ENCODE results near the gene ZNF536. TPM values are rescaled to one million over a fixed set of nuclear protein-coding genes. Genes with fewer than 3 reads are reported as not detected.

The ZNF536 gene
- total and polyA plus RNA-seq, 2 donors (not counting 3 experiments of a cell fraction or from before 2014, with no cell fraction given), result not detected

GRCh38 chr19:30388819-30389218, 16.6 kb downstream of the ZNF536 start:
- H3K79me2 ChIP-seq (ENCODE audit: control insufficient read depth, insufficient read depth, low read length), result no peaks in the 10 kb centered on the region
- H3K9ac ChIP-seq (replicated peaks; ENCODE audit: extremely low read depth, insufficient read depth, low read length), result no peak overlapping the region
- BruUV-seq (replicated peaks), result no TSS peak
- H3K36me3 ChIP-seq (ENCODE audit: control insufficient read depth in 2 of 2, extremely low read depth in 1 of 2, insufficient read depth in 2 of 2, low read length in 2 of 2), result no peaks in the 10 kb centered on the region
- ChIA-PET POLR2A (no interaction called here), CTCF (no interaction called here)
- H3K4me2 ChIP-seq (ENCODE audit: insufficient read depth, low read length), result no peak overlapping the region
- dilution Hi-C loops (cut with MboI; ENCODE audit: extremely low pct_ligation_motif_present, low sequenced_read_pairs), result no loop called here
- H2AFZ ChIP-seq (ENCODE audit: low read depth, low read length), result no peak overlapping the region
- no peak overlapping the region for H3K4me3 ChIP-seq (replicated peaks in 1 of 3; ENCODE audit: insufficient read depth in 1 of 3, low read depth in 1 of 3, low read length in 3 of 3)
- no peaks in the 10 kb centered on the region for H3K27me3 ChIP-seq (ENCODE audit: control insufficient read depth in 2 of 2, insufficient read depth in 2 of 2, low read length in 2 of 2)
- DNase-seq (ENCODE audit: low read depth, low spot score) (no peak), FAIRE-seq (no peak)
- intact Hi-C loops (cut with micrococcal nuclease), result no loop called here
- H3K4me1 ChIP-seq (ENCODE audit: control insufficient read depth, extremely low read depth, insufficient read depth, low read length), result no peaks in the 10 kb centered on the region
- TF ChIP-seq GATA2 (IDR thresholded peaks at IDR 0.05; ENCODE audit: insufficient read depth, insufficient read length, low read depth, low read length), result no peak
- no peak for TF ChIP-seq FOS (IDR thresholded peaks at IDR 0.05; ENCODE audit: borderline replicate concordance, insufficient read depth, low read length)
- TF ChIP-seq POLR2AphosphoS5 (IDR thresholded peaks at IDR 0.05; ENCODE audit: insufficient read depth, low read depth, low read length), result no peak
- TF ChIP-seq POLR2A (IDR thresholded peaks at IDR 0.05; ENCODE audit: low read depth, low read length), result no peak
- TF ChIP-seq CTCF (IDR thresholded peaks at IDR 0.05; ENCODE audit: extremely low read depth in 1 of 2, insufficient read depth in 1 of 2, low read depth in 1 of 2, low read length in 2 of 2), result no peak
- H3K9me3 ChIP-seq (replicated peaks; ENCODE audit: control insufficient read depth, insufficient read depth, low read length), result no peaks in the 10 kb centered on the region
- no peaks in the 10 kb centered on the region for H3K9me1 ChIP-seq (replicated peaks; ENCODE audit: control insufficient read depth, extremely low read depth, insufficient read depth, low read length)
- H3K27ac ChIP-seq (ENCODE audit: insufficient read depth, low read depth, low read length), result no peak overlapping the region
- no peaks in the 10 kb centered on the region for H4K20me1 ChIP-seq (replicated peaks; ENCODE audit: control insufficient read depth, extremely low read depth, insufficient read depth, low read length)

GRCh38 chr19:30390356-30390988, 18.3 kb downstream of the ZNF536 start:
- FAIRE-seq (no peak), DNase-seq (ENCODE audit: low read depth, low spot score) (no peak)
- dilution Hi-C loops (cut with MboI; ENCODE audit: extremely low pct_ligation_motif_present, low sequenced_read_pairs), result no loop called here
- H3K4me2 ChIP-seq (ENCODE audit: insufficient read depth, low read length), result no peak overlapping the region
- no peak overlapping the region for H3K4me3 ChIP-seq (replicated peaks in 1 of 3; ENCODE audit: insufficient read depth in 1 of 3, low read depth in 1 of 3, low read length in 3 of 3)
- ChIA-PET POLR2A (no interaction called here), CTCF (no interaction called here)
- H3K4me1 ChIP-seq (ENCODE audit: control insufficient read depth, extremely low read depth, insufficient read depth, low read length), result no peaks in the 10 kb centered on the region
- H3K27me3 ChIP-seq (ENCODE audit: control insufficient read depth in 2 of 2, insufficient read depth in 2 of 2, low read length in 2 of 2), result no peaks in the 10 kb centered on the region
- TF ChIP-seq FOS (IDR thresholded peaks at IDR 0.05; ENCODE audit: borderline replicate concordance, insufficient read depth, low read length) (no peak), JUN (IDR thresholded peaks at IDR 0.05; ENCODE audit: borderline replicate concordance, insufficient read depth, insufficient read length, low read depth) (no peak), POLR2AphosphoS5 (IDR thresholded peaks at IDR 0.05; ENCODE audit: insufficient read depth, low read depth, low read length) (no peak), MAX (IDR thresholded peaks at IDR 0.05; ENCODE audit: insufficient read depth, insufficient read length) (no peak), CTCF (IDR thresholded peaks at IDR 0.05; ENCODE audit: extremely low read depth in 1 of 2, insufficient read depth in 1 of 2, low read depth in 1 of 2, low read length in 2 of 2) (no peak), EZH2 (IDR thresholded peaks at IDR 0.05; ENCODE audit: borderline replicate concordance, low read depth, low read length, severe bottlenecking) (no peak), GATA2 (IDR thresholded peaks at IDR 0.05; ENCODE audit: insufficient read depth, insufficient read length, low read depth, low read length) (no peak), POLR2A (IDR thresholded peaks at IDR 0.05; ENCODE audit: low read depth, low read length) (no peak), MYC (IDR thresholded peaks at IDR 0.05; ENCODE audit: low read depth, low read length) (no peak)
- H3K79me2 ChIP-seq (ENCODE audit: control insufficient read depth, insufficient read depth, low read length), result no peaks in the 10 kb centered on the region
- no peak overlapping the region for H3K9ac ChIP-seq (replicated peaks; ENCODE audit: extremely low read depth, insufficient read depth, low read length)
- H3K27ac ChIP-seq (ENCODE audit: insufficient read depth, low read depth, low read length), result no peak overlapping the region
- H3K36me3 ChIP-seq (ENCODE audit: control insufficient read depth in 2 of 2, extremely low read depth in 1 of 2, insufficient read depth in 2 of 2, low read length in 2 of 2), result no peaks in the 10 kb centered on the region
- no peaks in the 10 kb centered on the region for H3K9me1 ChIP-seq (replicated peaks; ENCODE audit: control insufficient read depth, extremely low read depth, insufficient read depth, low read length)
- H2AFZ ChIP-seq (ENCODE audit: low read depth, low read length), result no peak overlapping the region
- H3K9me3 ChIP-seq (replicated peaks; ENCODE audit: control insufficient read depth, insufficient read depth, low read length), result peaks cover 6% of the 10 kb centered on the region
- intact Hi-C loops (cut with micrococcal nuclease), result no loop called here
- no TSS peak for BruUV-seq (replicated peaks)
- H4K20me1 ChIP-seq (replicated peaks; ENCODE audit: control insufficient read depth, extremely low read depth, insufficient read depth, low read length), result no peaks in the 10 kb centered on the region
